ENCODE measurements around the gene ZMYND8. TPM values are rescaled to one million over a fixed set of nuclear protein-coding genes. Genes with fewer than 3 reads are reported as not detected.

Gene ZMYND8
- total and polyA plus RNA-seq, 2 experiments from 2014 or later, result 10.2 to 12.4 TPM

DNA sequence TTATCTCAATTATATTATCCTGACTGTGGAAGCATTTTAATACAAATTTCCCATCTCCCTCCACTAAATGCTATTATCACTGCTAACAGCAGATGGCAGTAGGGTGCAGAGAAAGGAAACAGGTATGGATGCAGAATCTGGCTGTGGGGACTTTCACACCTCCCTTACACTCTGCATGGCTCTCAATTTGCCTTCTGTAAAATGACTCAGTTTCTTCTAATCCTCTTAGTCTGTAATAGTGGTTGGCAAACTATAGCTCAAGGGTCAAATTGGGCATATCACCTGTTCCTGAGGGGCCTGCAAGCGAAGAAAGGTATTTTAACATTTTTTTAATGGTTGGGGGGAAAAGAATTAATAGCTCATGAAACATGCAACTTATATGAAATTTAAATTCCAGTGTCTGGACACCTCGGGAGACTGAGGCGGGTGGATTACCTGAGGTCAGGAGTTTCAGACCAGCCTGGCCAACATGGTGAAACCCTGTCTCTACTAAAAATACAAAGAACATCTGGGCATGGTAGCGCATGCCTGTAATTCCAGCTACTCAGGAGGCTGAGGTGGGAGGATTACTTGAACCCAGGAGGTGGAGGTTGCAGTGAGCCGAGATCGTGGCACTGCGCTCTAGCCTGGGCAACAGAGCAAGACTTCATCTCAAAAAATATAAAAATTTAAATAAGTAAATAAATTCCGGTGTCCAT, 83.5 kb downstream of the ZMYND8 start:
- Histone ChIP-seq H3K9me2 (ENCODE audit: insufficient read depth) (no peaks in the 10 kb centered on the region), H3K4me2 (ENCODE audit: unreplicated experiment) (peak overlapping the region; percentile 67), H2AFZ (no peak overlapping the region), H3K79me2 (ENCODE audit: insufficient read depth) (peaks cover 40% of the 10 kb centered on the region), H3K4me1 (ENCODE audit: insufficient read depth) (peaks cover 68% of the 10 kb centered on the region), H3K27me3 (replicated peaks; ENCODE audit: insufficient read depth) (no peaks in the 10 kb centered on the region), H3K9ac (peak overlapping the region; percentile 61), H3K4me3 (no peak overlapping the region), H3K36me3 (ENCODE audit: low read depth) (peaks cover 10% of the 10 kb centered on the region; the same call in 1 of the 2 replicates), H4K20me1 (ENCODE audit: insufficient read depth) (no peaks in the 10 kb centered on the region), H3K9me3 (ENCODE audit: low read depth) (no peaks in the 10 kb centered on the region), H3K27ac (peak overlapping the region; percentile 87), H3F3A (ENCODE audit: insufficient read depth) (peaks cover 63% of the 10 kb centered on the region)
- in situ Hi-C loops (cut with MboI), result loop anchor here (10.0 kb wide), 2 partner anchors 112 to 352 kb away; no protein-coding TSS in a partner anchor
- 82 to 83% methylated on average over 8 of the region's 8 CpGs for WGBS, 2 experiments (ENCODE audit: low coverage in 1 of 2, low lambda C conversion rate in 2 of 2, missing lambda C conversion rate in 2 of 2)
- peak; percentile 78 for DNase-seq
- TF ChIP-seq EZH2 (IDR thresholded peaks at IDR 0.05; ENCODE audit: insufficient read depth, poor library complexity, severe bottlenecking) (no peak), EZH2phosphoT487 (IDR thresholded peaks at IDR 0.05; ENCODE audit: insufficient read depth, low read depth) (no peak)

DNA sequence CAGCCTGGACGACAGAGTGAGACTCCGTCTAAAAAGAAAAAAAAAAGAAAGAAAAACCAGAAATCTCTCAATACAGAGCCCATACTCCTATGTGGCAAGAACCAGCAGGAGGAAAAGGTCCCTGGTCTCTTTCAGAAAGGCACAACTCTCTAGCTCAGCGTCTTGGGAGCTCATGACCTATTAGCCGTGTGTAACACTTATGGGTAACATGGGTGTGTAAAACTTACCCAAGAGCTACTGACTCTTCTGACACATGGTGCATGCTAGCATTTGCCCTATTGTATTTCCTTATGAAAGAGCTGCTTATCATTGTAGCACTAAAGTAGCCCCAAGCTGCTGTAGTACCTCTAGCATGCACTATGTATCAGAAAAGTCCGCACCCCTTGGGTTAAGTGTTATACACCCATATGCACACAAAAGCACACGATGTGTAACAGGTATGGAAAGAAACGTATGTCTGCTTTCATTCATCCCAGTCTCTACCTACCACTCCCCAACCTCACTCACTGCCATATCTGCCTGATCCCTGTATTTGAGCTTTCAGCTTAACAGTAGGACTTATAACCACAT, 85.4 kb downstream of the ZMYND8 start:
- Histone ChIP-seq H3K4me1 (ENCODE audit: insufficient read depth) (peaks cover 48% of the 10 kb centered on the region), H3F3A (ENCODE audit: insufficient read depth) (peaks cover 46% of the 10 kb centered on the region), H3K9me3 (ENCODE audit: low read depth) (no peaks in the 10 kb centered on the region), H2AFZ (no peak overlapping the region), H4K20me1 (ENCODE audit: insufficient read depth) (no peaks in the 10 kb centered on the region), H3K9me2 (ENCODE audit: insufficient read depth) (no peaks in the 10 kb centered on the region), H3K27me3 (replicated peaks; ENCODE audit: insufficient read depth) (no peaks in the 10 kb centered on the region), H3K79me2 (ENCODE audit: insufficient read depth) (peaks cover 59% of the 10 kb centered on the region), H3K36me3 (ENCODE audit: low read depth) (peaks cover 6% of the 10 kb centered on the region; the same call in 1 of the 2 replicates), H3K4me3 (no peak overlapping the region), H3K27ac (no peak overlapping the region), H3K4me2 (ENCODE audit: unreplicated experiment) (no peak overlapping the region), H3K9ac (no peak overlapping the region)
- 92% methylated on average over 7 of the region's 7 CpGs for WGBS, 2 experiments (ENCODE audit: low coverage in 1 of 2, low lambda C conversion rate in 2 of 2, missing lambda C conversion rate in 2 of 2)
- in situ Hi-C loops (cut with MboI), result loop anchor here (10.0 kb wide), 2 partner anchors 114 to 354 kb away; no protein-coding TSS in a partner anchor
- TF ChIP-seq EZH2phosphoT487 (IDR thresholded peaks at IDR 0.05; ENCODE audit: insufficient read depth, low read depth), result no peak
- TF ChIP-seq EZH2 (IDR thresholded peaks at IDR 0.05; ENCODE audit: insufficient read depth, poor library complexity, severe bottlenecking), result no peak
- no peak for DNase-seq

DNA sequence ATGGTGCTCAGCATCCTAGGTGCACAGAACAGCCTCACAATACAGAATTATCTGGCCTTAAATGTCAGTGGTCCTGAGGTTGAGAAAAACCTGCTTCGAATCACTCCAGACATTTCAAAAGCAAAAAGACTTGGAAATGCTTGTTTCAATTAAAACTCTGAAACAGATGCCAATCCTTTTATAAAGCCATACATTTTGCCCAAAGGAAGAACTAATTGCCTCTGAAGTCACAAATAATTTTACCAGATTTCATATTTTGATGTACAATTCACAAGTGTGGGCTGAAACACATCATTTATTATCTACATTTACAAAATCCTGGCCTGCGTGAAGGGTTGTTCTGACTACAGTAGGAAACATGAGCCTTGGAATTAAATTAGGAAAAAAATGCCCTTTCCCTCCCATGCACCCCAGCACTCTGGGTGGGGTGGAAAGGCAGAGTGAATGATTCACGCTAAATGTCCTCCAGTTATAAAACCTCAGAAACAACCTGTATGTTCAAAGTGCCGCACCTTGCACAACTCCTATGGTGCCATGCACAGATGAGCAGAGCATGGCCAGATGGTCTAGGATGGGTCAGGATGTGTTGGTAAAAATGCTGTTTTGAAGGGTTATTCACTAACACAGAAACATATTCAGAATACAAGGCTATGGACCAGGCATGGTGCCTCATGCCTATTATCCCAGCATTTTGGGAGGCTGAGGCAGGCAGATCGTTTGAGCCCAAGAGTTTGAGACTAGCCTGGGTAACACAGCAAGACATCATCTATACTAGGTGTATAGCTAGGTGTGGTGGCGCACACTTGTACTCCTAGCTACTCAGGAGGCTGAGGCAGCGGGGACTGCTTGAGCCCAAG, 87.0 kb downstream of the ZMYND8 start:
- TF ChIP-seq EZH2 (IDR thresholded peaks at IDR 0.05; ENCODE audit: insufficient read depth, poor library complexity, severe bottlenecking), result no peak
- no peak for TF ChIP-seq EZH2phosphoT487 (IDR thresholded peaks at IDR 0.05; ENCODE audit: insufficient read depth, low read depth)
- peaks cover 75% of the 10 kb centered on the region for H3K79me2 ChIP-seq (ENCODE audit: insufficient read depth)
- 63 to 70% methylated on average over 7 of the region's 7 CpGs for WGBS, 2 experiments (ENCODE audit: low coverage in 1 of 2, low lambda C conversion rate in 2 of 2, missing lambda C conversion rate in 2 of 2)

DNA sequence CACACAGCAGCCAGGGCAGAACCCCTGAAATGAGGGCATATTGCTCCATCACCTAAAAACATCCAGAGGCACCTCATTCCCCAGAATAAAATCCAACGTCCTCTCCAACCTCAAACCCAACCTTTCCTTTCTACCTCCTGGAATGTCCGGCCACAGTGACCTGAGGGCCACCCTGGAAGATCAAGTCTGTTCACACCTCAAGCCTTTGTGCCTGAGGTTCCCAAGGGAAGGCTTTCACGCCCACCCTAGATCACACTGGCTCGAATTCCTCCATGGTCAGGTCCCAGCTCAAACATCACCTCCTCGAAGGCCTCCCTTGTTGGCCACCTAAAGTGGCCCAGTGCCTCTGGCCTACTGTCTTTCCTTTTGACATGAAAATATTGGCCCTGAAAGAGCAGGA, 88.9 kb downstream of the ZMYND8 start:
- no peaks in the 10 kb centered on the region for H3K9me2 ChIP-seq (ENCODE audit: insufficient read depth)
- 0 out of 2 replicates have a peak, but pooled peaks cover 7% of the 10 kb centered on the region for H3K36me3 ChIP-seq (ENCODE audit: low read depth)
- in situ Hi-C loops (cut with MboI), result no loop called here
- no peak for DNase-seq
- peaks cover 88% of the 10 kb centered on the region for H3K79me2 ChIP-seq (ENCODE audit: insufficient read depth)
- H2AFZ ChIP-seq, result no peak overlapping the region
- 93 to 97% methylated on average over 5 of the region's 5 CpGs for WGBS, 2 experiments (ENCODE audit: low coverage in 1 of 2, low lambda C conversion rate in 2 of 2, missing lambda C conversion rate in 2 of 2)
- no peaks in the 10 kb centered on the region for H3K27me3 ChIP-seq (replicated peaks; ENCODE audit: insufficient read depth)
- no peaks in the 10 kb centered on the region for H4K20me1 ChIP-seq (ENCODE audit: insufficient read depth)
- H3K4me2 ChIP-seq (ENCODE audit: unreplicated experiment), result no peak overlapping the region
- no peaks in the 10 kb centered on the region for H3K9me3 ChIP-seq (ENCODE audit: low read depth)
- H3F3A ChIP-seq (ENCODE audit: insufficient read depth), result peaks cover 13% of the 10 kb centered on the region; the same call in 1 of the 2 replicates
- H3K9ac ChIP-seq, result no peak overlapping the region
- no peak overlapping the region for H3K27ac ChIP-seq
- H3K4me1 ChIP-seq (ENCODE audit: insufficient read depth), result peaks cover 31% of the 10 kb centered on the region
- H3K4me3 ChIP-seq, result no peak overlapping the region
- no peak for TF ChIP-seq EZH2 (IDR thresholded peaks at IDR 0.05; ENCODE audit: insufficient read depth, poor library complexity, severe bottlenecking)
- TF ChIP-seq EZH2phosphoT487 (IDR thresholded peaks at IDR 0.05; ENCODE audit: insufficient read depth, low read depth), result no peak

More for the DNA sequence above, 87.0 kb downstream of the ZMYND8 start:
- Histone ChIP-seq H3F3A (ENCODE audit: insufficient read depth) (peaks cover 30% of the 10 kb centered on the region), H3K4me1 (ENCODE audit: insufficient read depth) (peaks cover 33% of the 10 kb centered on the region), H3K9ac (no peak overlapping the region), H4K20me1 (ENCODE audit: insufficient read depth) (no peaks in the 10 kb centered on the region), H3K36me3 (ENCODE audit: low read depth) (0 out of 2 replicates have a peak, but pooled peaks cover 7% of the 10 kb centered on the region), H3K9me3 (ENCODE audit: low read depth) (no peaks in the 10 kb centered on the region), H3K9me2 (ENCODE audit: insufficient read depth) (no peaks in the 10 kb centered on the region), H2AFZ (no peak overlapping the region), H3K4me2 (ENCODE audit: unreplicated experiment) (no peak overlapping the region), H3K27ac (peak overlapping the region; percentile 60), H3K4me3 (no peak overlapping the region), H3K27me3 (replicated peaks; ENCODE audit: insufficient read depth) (no peaks in the 10 kb centered on the region)
- in situ Hi-C loops (cut with MboI), result loop anchor here (10.0 kb wide), 2 partner anchors 115 to 355 kb away; no protein-coding TSS in a partner anchor
- DNase-seq, result peak; percentile 54

All from GM23248 (cell line).